GM21528 (cell line): ENCODE measurements around the gene S100A7.

ENCODE experiments used
- ATAC-seq: cut with Tn5 transposase; IDR thresholded peaks from one replicate; pipeline ENCODE4 v1.9.1; 2021; ENCODE audit warnings: mild to moderate bottlenecking, moderate library complexity; ENCODE audit not compliant: unreplicated experiment, low FRiP score

The S100A7 gene

DNA sequence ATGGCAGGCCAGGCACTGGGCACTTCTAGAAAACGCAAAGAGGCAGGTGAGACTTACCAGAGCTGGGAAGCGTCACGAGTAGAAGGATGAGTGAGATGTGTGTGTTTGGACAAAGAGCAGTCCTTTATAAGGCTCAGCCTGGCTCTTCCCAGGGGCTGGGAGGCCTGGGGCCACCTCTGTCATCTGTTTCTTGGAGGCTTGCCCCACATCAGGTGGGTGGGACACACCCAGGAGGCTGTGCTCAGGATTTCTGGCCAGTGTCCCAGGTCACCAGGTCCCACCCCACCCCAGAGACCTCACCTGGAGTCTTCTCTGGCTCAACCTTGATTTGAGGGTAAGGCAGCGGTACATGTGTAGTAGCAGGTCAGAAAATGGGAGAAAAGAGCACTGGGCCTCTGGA lies at the start of gene S100A7:
Gene S100A7 (minus strand): TSS at position 101 of the 400 bp plus-strand sequence. CDS start 1,638 bp downstream, outside the sequence.
- no peak for ATAC-seq

DNA sequence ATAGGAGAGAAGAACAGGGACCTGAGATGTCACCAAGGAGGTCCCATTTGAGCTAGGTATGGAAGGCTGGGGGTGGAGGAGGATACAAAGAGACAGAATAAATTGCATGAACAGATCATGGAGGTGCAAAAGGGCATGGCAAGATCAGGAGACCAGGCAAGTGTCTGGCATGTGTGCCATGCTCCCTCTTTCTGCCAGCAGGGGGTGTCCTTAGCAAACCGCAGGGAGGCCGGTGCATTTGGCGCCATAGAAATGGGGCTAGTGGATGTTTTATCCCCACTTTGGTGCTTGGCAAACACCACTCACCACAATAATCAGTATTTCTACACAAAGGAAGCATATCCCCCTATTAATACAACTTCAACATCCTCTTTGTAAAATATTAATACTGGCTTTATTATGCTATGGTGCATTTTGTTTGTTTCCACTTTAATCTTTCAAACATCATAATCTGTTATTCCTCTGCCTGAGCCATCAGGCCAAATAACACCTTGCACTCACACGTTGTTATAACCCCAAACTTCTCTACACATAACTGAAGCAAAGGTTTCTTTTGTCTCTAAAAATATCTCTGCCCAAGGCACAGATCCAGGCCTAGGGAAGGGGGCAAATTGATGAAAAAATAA lies 49.4 kb upstream of the S100A7 start:
- ATAC-seq = no peak

DNA sequence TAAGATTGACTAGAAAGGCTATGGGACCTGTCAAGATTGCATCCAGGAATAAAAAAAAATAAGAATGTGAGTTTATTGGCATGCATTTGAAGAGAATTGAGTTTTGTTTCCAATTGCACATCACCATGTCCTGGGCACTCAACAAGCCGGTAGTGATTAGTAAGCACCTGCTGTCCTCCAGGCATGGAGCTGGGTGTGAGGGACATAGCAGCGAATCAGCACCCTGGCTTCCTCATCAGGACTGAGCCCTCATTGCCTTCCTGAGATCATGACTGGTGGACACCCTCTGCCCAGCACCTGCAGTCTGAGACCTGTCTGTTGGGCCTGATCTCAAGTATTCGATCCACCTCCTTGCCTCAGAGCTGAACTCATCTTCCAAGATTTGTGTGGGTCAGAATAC lies 48.6 kb upstream of the S100A7 start:
- ATAC-seq = no peak

DNA sequence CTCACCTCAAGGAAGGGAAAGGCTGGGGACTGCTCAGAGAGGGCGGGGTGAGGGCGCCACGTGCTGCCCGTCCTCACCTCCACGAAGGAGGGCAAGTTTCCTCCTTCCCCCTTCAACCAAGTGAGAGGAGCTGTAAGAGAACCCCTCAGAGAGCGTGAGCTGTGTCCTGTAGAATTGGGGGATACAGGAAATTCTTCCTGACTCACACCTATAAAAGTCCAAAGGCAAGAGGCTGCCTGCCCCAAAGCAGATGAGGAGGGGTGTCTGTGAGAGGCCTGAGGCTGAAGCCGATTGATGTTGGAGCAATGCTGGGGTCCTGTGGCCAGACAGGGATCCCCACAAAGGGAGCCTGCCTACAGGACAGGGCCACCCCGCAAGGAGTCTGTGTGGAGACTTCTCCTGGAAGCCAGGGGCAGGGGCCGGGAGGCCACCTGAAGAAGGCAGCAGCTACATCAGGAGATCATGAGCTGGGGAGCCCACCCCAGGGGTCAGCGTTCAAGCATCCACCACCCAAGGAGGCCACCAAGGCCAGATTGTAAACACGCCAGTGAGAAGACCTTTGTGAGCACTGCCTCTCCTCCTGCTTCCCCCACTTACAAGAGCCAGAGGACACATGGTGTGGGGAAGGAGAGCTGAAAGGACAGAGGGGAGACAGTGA lies 47.6 kb upstream of the S100A7 start:
- no peak for ATAC-seq

DNA sequence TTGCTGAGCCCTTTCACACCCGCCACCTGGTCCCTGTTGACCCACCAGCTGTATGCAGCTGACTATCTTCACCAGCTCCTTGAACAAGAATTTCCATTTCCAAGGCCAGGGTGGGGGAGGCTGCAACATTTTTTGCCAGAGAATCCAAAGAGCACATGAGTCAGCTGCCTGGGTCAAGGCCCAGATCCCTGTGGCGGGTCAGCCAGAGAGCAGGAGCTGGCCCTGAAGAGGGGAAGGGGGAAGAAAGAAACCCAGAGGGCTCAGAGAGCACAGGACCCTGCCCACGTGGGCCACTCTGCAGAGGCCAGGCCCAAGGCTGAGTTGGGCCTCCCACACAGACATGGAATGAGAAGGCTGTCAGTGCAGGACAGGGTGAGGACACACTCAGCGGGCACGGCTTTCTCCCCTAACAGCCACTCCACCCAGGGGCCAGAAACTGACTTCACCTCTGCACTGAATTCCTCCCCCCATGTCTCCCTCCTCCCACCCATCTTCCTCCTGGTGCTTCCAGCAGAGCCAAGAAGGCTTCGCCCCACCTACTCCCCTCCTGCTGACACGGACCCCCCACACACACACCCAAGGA lies 46.5 kb upstream of the S100A7 start:
- ATAC-seq = no peak

DNA sequence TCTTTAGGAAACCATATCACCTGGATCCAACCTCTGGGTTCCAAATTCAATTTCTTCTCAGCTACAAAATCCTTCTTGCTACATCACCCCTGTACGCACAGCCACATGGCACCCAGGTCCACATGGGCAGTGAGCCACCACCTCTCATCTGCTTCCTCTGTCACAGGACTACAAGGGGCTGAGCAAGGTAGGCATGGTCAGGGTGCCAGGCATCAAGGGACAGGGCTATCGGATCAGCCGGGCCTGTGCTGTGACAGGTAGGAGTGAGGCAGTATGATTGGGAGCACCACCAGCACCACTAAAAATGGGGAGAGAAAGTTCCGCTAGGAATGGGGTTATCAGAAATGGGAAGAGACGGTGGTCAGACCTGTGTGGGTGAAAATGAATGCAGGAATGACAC lies 45.9 kb upstream of the S100A7 start:
- no peak for ATAC-seq

DNA sequence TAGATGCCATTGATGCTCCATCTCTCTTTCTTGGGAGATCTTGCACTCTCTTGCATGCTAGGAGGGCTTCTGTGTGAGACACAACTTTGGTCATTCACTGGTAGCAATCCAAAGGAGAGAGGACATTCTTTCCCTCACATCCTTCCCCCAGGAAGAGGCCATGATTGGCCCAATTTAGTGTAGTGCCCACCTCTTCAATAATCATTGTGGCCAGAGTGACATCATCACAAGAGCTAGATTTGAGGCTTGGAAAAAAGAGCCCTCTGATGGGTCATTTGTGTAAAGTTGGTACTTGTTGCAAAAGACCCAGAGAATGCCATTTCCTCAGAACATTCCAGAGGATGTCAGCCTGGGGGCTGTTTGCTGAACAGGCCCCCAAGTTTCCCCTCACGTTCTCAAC lies 45.1 kb upstream of the S100A7 start:
- ATAC-seq = no peak

DNA sequence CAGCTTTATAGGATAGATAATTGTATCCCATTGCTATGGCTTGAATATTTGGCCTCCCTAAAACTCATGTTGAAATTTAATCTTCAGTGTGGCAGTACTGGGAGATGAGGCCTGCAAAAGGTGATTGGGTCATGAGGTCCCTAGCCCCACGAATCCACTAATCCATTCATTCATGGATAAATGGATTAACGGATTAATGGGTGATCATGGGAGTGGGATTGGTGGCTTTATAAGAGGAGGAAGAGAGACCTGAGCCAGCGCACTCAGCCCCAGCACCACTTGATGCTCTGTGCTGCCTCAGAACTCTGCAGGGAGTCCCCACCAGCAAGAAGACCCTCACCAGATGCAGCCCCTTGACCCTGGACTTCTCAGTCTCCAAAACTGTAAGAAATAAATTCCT lies 43.3 kb upstream of the S100A7 start:
- no peak for ATAC-seq

DNA sequence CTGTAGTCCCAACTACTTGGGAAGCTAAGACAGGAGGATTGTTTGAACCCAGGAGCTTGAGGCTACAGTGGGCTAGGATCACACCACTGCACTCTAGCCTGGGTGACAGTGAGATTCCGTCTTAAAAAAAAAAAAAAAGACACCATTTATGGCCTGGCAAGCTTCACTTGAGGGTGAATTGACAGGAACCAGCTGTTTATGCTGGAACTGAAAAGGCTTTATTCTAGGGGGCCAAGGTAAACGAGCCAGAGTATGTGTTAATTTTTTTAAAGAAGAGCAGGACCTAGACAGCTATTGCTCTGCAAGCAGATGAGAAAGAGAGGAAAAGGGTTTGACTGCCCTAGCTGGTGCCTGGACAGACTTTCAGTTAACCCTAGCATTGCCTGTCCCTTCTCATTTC lies 38.3 kb upstream of the S100A7 start:
- ATAC-seq = no peak

DNA sequence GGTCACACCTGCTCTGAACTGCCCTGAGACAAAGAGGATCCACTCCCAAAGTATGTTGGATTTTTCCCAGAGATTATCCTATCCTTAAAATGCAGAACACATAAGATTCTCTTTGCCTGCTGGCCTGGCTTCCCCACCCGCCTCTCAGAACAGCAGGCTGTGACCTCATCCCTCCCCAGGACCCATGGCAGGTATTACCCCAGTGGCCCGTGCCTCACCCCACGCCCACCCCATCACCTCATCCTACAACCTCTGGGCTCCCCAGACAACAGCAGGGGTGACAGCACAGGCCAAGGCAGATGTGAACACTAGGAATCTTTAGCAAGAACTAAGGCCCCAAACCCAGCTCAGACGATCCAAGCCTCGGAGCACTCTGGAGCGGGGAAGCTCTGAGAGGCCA lies 35.1 kb upstream of the S100A7 start:
- no peak for ATAC-seq

DNA sequence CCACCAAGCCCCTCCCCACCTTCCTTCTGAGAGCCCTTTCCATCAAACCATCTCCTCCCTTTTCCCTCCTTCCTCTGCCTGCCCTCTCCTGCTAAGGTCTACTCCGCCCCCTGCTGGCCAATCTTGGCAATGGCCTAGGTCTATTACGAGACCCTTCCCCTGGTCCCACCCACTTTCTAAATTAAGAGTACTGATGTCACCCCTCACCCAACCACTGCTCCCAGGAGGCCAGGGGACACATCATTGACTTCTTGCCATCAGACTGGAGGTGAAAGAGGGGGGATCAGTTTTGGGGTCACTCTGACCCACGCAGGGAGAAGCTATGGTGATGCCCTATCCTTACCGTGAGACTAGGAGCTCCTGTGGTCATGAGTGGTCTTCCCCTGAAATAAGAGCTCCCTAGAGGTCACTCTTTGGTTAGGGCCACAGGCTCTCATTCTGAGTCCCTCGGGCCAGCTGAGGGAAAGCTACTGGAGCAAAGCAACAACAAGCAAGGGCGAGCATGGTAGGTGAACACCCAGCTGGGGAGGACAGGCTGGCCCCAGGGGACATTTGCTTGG lies 34.6 kb upstream of the S100A7 start:
- no peak for ATAC-seq

DNA sequence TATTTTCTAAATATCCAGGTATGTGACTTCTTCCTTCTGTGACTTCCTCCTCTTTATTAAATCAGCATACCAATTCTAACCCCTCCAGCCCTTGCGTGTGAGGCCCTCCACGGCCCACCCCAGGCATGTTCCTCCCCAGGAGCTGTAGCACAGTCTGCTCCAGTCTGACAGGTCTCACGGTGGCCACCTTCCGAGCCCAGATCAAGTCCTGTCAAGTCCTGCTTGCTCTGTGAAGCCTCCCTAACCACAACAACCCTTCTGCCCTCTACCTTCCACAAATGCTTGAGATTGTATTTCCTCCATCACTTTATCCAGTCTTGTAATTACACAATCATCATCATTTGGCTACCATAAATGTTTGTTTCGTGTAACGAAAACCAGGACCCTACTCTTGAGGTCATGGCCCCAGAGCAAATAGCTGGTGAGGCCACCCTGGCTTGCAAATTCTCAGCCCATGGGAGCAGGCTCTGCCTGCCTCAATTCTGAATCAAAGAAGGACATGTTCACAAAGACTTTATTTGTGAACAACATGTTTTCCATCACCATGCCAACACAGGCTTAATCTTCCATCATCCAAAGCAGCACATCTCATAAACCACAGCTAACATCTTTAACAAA lies 33.0 kb upstream of the S100A7 start:
- ATAC-seq = no peak

DNA sequence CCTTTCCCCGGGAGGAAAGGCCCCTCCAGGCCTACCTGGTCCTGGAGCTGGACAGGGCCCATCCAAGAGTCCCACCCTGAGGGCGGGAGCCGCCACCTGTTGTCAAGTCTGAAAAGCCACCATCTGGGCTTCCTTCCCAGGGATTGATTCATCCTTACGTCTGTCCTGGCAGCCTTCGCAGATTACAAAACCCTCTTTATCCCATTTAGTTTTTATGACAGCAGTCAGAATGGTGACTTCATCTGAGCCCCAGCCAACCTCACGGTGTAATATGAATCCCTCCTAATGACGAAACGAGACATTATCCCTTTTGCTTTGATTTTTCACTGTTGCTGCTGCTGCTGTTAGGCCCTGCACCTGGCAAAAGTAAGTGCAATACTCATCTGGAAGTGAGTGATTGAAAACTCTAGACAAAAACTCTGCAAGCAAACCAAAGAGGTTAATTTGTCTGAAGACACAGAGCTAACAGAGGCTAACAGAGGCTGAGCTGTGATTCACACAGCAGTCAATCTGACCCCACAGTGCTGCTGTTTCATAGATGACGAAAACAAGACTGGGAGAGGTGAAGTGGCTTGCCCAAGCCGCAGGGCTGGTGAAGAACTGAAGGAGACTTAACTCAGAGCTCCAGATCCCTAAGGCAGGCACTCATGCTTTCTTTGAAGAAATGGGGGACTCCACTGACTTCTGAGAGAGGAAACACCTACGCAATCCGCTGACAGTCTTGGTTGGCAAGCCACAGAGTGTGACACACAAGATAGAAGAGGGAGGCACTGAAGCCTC lies 30.0 kb upstream of the S100A7 start:
- ATAC-seq = no peak

DNA sequence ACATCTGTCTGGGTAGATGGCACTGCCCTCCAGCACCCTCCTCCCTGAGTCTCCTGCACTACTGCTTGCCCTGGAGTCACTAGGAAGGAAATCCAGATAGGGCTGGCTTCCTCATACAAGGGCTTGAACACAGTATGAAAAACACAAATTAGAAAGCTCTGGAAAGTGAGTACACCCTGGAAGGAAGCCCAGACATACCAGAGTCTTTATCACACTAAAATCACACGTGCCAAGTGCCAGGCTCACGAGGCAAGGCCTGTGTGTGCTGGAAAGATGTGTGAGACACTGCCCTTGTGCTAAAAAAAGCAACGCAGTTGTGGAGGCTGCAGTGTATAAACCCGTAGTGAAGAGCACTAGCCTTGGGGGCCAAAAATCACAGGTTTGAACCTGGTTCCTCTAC lies 28.3 kb upstream of the S100A7 start:
- ATAC-seq = no peak

DNA sequence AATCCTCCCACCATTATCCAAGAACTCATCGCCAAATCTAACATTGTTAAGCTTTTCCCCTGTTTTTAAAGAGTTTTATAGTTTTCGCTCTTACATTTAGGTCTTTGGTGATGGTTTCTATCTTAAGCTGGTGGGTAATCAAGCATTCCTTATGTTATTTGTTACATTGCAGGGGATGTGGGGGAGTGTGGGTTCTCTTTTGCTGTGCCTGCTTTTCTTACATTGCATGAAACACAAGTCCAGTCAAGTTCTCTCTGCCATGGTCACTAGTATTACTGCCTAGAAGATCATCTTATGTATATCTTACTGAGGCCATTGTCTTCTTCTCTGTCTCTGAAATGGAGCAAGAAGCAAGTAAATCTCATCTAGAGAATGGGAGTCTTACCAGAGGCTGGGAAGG lies 27.3 kb upstream of the S100A7 start:
- no peak for ATAC-seq

DNA sequence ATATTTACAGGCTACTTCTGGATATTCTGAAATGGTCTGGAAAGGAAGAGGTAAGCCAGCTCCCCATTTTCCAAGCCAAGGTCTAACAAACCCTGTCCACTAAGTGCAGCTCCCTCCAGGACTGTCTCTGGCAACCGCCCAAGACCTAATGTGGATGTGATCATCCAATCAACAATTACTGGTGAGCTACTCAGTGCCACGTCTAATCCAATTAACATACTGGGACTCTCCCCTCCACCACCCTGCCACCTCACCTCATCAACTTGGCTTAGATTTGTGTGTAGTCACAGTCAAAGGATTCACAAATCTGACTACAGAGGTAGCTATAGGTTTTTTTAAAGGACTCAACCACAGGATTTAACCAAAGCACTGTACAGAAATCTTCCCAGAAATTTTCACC lies 25.4 kb upstream of the S100A7 start:
- ATAC-seq = no peak

DNA sequence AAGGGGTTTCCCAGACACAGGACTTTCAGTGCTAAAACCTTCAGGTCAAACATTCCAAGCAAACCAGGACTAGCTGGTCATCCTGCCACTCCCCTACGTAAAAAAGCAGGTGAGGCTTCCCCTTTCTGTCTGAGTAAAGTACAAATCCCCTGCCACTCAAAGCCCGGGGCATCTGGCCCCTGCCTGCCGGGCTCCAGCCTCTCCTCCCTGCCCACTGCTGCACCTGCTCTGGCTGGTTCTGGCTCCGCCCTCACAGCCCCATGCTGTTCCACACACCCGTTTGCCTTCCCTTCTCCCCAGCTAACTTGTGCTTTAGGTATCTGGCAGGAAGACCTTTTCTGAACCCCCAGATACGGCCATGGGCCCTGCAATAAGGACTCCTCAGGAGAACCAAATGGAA lies 23.3 kb upstream of the S100A7 start:
- no peak for ATAC-seq

DNA sequence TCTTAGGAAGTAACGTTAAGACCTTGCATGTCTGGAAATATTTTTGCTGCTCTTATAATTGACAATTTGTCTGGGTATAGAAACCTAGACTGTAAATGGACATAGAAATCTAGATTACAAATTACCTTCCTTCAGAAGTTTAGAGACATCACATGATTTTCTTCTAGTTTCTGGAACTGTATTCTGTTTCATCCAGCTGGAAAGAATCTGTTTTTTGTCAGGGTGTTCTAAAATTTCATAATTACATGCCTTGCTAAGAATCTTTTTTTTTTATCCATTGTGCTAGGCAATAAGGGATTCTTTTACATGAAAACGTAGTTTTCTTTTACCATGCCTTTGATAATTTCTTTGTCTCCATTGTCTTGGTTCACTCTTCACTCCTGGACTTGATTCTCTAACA lies 20.7 kb upstream of the S100A7 start:
- ATAC-seq = no peak

DNA sequence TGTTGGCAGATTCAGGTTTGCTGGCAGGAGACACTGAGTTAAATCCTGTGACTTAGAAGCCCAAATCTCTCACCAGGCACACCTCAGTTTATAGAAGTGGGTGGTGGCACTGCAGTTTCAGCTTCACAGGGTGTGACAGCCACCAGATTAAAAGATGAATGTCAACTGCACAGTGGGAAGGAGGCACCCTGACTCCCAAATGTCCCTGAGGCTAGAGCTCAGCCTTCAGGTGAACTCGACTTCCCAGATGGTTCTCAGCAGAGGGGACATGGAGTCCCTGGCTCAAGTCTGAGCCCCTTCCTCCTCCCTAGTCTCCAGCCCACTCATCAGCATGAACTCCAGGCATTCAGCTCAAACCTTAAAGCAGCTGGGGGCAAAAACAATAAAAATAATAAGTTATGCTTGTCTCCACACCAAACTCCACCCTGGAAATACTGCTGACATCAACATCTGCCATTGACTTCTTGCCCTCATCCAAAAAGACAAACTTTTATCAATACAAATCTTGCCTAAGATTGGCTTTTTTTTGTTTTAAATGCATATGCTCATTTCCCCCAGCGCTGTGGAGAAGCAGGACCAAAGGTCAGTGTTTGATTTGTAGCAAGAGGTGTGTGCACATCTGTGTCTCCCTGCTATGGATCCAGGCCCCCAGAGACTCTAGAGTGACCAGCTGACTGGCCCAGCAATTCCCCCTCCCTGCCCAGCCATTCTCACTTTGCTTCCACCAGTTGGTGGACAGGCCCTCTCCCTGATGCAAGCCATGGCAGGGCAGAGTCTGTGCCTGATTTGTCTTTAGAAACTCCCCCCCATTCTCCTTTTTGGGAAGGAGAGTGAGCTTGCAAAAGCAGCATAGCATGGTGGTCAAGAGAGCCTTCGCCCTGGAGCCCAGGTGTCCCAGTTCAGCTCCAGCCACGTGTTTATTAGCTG lies 18.5 kb upstream of the S100A7 start:
- no peak for ATAC-seq
